HG03280 (cell line): ENCODE data around the gene SLC66A2.
"Not testable (repeated sequence)": the region's sequence is repeated elsewhere in the genome, so short reads cannot be mapped to it uniquely, and the experiment has no call there.

Experiments
- ATAC-seq: cut with Tn5 transposase; IDR thresholded peaks from one replicate; pipeline ENCODE4 v1.9.1; 2021; ENCODE audit warnings: mild to moderate bottlenecking, moderate library complexity; ENCODE audit not compliant: unreplicated experiment

The SLC66A2 gene

DNA sequence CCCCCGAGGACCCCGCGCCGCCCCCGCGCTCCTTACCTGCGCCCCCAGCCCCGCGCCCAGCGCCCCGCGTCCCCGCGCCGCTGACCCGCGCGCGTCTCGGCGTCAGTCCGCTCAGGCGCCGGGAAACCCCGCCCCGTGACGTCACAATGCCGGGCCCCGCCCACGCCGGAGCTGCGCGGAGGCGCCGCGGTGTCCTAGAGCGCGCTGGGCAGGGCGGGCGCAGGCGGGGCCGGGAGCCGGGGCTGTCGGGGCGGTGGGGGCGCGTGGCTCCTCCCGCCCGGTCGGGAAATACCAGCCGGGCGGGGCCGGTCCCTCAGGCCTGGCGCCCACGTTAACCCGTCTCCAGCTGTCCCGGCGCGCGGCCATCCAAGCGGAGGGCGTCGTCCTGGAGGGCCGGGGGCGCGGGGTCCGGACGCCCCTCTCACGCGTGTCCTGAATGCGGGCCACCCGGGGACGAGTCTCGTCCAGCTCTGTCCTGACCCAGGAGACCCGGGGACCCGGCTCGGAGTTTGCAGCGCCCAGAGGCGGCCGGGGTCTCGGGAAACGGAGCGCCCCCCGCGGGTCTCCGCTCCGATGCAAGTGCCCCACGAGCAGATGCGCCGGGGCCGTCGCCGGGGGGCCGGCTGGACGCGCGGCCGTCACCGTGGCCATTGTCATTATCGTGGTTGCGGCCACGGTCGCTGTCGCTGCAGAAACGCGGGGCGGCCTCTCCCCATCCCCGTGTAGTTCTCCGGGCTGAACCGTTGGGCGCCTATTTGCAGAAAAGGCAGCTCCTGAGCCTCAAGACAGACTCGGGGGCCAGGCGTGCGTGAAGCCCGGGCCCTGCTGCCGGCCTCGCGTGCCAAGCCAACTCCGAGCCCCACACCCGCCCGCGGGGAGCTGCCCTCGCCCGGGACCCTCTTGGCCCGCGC is at the start of gene SLC66A2:
Gene SLC66A2 (minus strand): TSS at position 109 of the 911 bp plus-strand sequence. CDS start 727 bp downstream, outside the sequence.
- peak; percentile 88 for ATAC-seq

GRCh38 chr18:80000877-80001276 is 49.4 kb upstream of the SLC66A2 start:
- ATAC-seq: no peak

DNA sequence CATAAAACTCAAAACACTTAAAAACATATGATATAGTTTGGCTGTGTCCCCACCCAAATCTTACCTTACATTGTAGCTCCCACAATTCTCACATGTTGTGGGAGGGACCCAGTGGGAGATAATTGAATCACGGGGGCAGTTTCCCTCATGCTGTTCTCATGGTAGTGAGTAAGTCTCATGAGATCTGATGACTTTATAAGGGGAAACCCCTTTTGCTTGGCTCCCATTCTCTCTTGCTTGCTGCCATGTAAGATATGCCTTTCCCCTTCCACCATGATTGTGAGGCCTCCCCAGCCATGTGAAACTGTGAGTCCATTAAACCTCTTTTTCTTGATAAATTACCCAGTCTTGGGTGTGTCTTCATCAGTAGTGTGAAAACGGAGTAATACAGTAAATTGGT is 48.2 kb upstream of the SLC66A2 start:
- ATAC-seq: not testable (repeated sequence)

DNA sequence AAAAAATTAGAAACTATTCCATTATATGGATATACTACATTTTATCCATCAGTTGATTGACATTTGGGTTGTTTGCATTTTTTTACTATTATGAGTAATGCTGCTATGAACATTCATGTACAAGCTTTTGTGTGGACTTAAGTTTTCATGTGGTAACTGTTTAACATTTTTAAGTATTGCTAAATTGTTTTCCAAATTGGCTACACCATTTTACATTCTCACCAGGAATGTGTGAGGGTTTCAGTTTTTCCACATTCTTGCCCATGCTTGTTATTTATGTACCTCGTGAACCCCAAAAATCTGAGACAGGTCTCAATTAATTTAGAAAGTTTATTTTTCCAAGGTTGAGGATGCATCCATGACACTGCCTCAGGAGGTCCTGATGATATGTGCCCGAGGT is 40.0 kb upstream of the SLC66A2 start:
- ATAC-seq: no peak

DNA sequence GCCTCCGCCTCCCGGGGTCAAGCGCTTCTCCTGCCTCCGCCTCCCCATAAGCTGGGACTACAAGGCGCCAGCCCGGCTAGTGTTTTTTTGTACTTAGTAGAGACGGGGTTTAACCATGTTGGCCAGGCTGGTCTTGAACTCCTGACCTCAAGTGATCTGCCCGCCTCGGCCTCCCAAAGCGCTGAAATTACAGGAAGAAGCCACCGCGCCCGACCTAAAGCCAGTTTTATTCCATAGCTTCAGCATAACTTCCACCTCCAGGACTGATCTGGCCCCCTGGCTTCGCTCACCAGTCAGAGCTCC is 37.7 kb upstream of the SLC66A2 start:
- no peak for ATAC-seq

- peak; percentile 98 for ATAC-seq
Observed at GRCh38 chr18:79988451-79989194, 37.2 kb upstream of the SLC66A2 start, which contains the start of gene TXNL4A. Gene TXNL4A (minus strand): TSS chr18:79988563. CDS start chr18:79988392, 171 bp downstream.

DNA sequence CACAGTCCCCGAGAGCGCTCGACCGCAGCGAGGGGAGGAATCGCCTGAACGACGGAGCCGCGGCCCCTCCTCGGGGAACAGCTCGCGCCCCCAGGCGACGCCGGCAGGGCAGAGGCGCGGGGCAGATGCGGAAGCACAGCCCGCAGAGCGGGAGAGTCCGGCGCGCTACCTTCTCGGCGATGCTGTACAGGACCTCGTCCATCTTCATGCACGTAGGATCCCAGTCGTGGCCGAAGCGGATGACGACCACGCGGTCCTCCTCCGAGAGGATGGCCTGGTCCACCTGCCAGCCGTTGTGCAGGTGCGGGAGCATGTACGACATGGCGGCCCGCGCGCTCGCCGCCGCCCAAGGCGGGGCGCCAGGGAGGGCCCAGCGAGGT is 36.6 kb upstream of the SLC66A2 start:
- peak; percentile 62 for ATAC-seq

GRCh38 chr18:79987566-79987965 is 36.1 kb upstream of the SLC66A2 start:
- no peak for ATAC-seq

GRCh38 chr18:79986726-79987125 is 35.3 kb upstream of the SLC66A2 start:
- no peak for ATAC-seq

- ATAC-seq: no peak
Observed at GRCh38 chr18:79985172-79985571, 33.7 kb upstream of the SLC66A2 start.

DNA sequence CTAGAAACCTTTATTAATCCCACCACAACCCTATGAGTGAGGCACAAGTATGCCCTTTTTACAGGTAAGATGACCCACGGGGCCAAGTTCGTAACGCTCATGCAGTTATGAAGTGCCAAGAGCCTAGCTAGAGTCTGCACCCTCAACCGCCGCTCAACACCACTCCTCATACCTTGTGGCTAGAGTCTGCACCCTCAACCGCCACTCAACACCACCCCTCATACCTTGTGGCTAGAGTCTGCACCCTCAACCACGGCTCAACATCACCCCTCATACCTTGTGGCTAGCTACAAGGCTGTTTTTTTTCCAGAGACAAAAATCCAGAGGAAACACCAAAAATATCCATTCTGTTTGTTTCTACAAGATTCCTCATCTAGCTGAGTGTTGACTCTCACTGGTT is 32.3 kb upstream of the SLC66A2 start:
- no peak for ATAC-seq

DNA sequence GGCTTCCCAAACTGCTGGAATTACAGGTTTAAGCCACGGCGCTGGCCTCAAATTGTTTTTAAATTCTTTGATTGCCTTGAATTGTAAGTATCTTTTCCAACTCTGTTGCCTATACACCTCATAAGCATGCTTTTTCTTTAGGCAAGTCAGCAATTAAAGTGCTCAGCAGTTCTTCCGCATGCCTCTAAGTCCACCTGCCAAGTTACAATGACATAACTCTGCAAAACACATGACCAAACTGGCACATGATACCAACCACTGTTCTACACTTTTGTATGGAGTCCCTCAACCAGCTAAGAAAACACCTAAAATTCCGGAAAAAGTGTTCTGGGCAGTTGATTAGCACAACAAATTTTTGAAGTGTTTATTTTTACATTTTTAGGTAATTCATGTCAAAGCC is 31.8 kb upstream of the SLC66A2 start:
- no peak for ATAC-seq

DNA sequence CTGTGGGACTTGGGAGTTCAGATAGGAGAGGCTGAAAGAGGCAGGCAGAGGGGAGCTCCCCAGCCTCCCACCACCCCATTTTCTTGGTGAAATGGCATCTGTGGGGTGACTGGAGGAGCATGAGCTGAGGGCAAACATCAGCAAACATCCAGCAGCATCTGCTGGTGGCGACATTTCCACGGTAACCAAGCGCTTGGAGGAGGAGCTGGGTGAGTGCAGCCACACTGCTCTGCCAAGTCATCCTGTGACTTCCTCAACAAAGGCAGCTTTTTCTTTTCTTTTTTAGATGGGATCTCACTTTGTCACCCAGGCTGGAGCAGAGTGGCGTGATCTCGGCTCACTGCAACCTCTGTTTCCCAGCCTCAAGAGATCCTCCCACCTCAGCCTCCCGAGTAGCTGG is 31.3 kb upstream of the SLC66A2 start:
- ATAC-seq: no peak

- ATAC-seq: no peak
Observed at GRCh38 chr18:79980585-79980984, 29.1 kb upstream of the SLC66A2 start.

DNA sequence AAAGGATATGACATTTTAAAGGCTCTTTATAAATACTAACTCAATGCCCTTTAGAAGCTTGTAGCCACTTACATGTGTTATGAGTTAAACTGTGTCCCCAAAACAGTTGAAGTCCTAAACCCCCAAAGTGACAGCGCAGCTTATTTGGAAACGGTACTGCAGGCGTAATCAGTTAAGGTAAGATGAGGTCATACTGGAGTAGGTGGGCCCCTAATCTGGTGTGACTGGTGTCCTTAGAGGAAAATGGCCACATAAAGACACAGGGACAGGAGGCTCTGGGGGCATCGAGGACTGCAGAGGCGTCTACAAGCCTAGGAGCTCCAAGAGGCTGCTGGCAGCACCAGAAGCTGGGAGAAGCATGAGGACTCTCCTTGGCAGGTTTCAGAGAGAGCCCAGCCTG is 28.4 kb upstream of the SLC66A2 start:
- no peak for ATAC-seq

- no peak for ATAC-seq
Observed at GRCh38 chr18:79975985-79976680, 24.7 kb upstream of the SLC66A2 start.

- no peak for ATAC-seq
Observed at GRCh38 chr18:79975043-79975442, 23.6 kb upstream of the SLC66A2 start.

DNA sequence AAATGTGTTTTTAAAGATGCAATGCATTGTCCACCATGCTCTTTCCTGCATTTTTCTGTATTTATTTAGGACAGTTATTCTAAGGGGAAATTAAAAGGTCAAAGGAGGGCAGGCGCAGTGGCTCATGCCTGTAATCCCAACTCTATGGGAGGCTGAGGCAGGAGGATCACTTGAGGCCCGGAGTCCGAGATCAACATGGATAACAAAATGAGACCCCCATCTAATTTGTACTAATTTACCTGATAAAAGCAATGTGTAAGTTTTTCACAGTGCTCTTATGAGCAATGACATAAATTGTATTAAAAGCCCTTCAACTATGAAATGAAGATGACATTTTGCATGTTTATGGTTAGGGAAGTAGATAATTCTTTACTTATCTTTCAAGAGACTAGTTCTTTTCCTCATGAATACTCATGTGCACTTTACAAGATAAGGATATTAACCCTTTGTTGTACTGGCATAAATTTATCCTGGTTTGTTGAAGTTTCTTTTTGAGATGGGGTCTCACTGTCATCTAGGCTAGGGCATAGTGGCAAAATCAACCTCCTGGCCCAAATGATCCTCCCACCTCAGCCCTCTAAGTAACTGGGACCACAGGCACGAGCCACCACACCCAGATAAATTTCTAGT is 22.7 kb upstream of the SLC66A2 start:
- ATAC-seq: no peak

DNA sequence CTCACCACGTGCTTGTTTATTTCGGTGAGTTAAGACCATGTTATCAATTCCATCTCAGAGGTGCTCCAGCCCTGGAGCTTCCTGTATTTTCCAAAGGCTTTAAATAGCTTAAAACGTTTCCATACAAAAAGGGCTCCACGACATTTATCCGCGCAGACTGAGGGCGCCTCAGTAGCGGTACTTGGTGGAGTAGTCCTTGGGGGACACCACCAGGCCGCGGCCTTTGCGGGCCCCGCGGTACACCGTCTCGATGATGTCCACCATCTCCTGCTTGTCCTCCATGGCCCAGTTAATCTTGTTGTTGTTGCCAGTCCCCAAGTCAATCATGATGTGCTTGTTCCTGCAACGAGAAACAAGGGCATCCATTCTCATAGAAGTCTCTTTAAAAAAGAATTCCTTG is 22.1 kb upstream of the SLC66A2 start:
- no peak for ATAC-seq

- ATAC-seq: no peak
Observed at GRCh38 chr18:79972720-79973119, 21.3 kb upstream of the SLC66A2 start.

DNA sequence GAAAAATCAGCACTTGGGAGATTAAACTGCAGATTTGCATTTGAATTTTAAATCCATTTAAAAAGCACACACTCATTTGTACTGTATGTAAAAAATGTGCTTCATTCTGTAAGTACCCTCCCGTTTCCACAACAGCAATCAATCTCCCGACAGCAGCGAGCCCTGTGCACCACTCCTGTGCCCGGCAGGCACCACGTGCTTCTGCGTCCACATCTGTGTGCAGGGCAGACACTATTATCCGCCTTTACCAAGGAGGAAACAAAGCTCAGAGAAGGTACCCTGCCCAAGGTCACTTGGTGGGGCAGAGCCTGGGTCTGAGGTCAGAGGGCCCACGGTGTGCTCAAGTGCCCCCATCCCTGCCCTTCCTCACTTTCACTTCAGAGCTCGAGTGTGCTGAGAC is 20.5 kb upstream of the SLC66A2 start:
- no peak for ATAC-seq
